ENCODE data around the gene EYA2.

The EYA2 gene

GRCh38 chr20:47016068-47016664, 121.5 kb downstream of the EYA2 start:
- DNase-seq = no peak

- no peak for DNase-seq
These were observed 123.7 kb downstream of the EYA2 start for GRCh38 chr20:47018381-47018780.

- no peak for DNase-seq
These were observed 124.6 kb downstream of the EYA2 start for GRCh38 chr20:47019121-47019824.

DNA sequence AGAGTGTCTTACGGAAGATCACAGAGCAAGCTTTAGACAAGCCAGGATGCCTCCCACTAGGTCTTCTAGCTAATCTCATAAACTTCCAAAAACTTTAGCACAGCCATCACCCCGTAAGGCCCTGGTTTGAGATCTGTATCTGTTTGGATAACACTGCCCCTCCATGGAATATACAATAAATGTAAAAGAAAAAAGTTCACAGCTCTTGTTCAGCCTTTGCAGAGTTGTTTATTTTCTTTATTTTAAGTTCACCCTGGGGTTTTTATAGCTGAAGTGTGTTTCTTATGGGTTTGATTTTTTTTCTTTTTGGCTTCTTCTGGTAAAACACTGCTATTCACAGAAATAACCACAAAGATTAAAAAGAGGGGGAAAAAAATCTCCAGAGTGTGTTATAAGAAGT, 125.6 kb downstream of the EYA2 start:
- no peak for DNase-seq

DNA sequence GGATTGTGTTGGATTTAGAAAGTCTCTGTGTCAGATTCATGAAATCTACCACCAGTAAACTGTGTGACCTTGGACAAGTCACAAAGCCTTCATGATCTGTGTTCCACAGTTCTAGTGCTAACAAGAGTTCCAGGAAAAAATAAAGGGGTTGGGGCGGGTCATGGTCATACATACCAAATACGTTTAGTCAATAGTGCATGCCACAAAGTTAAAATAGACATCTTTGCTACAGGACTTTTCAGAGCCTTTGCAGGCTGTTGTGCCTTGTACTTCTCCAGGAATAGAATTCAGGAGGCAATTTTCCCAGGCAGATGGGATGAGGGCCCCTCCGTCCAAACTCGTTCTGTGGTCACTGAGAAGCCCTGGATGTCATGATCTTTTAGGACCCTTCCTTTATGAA, 127.2 kb downstream of the EYA2 start:
- no peak for DNase-seq

- no peak for DNase-seq
These were observed 129.9 kb downstream of the EYA2 start for GRCh38 chr20:47024461-47024937.

- no peak for DNase-seq
These were observed 132.4 kb downstream of the EYA2 start for GRCh38 chr20:47027042-47027441.

DNA sequence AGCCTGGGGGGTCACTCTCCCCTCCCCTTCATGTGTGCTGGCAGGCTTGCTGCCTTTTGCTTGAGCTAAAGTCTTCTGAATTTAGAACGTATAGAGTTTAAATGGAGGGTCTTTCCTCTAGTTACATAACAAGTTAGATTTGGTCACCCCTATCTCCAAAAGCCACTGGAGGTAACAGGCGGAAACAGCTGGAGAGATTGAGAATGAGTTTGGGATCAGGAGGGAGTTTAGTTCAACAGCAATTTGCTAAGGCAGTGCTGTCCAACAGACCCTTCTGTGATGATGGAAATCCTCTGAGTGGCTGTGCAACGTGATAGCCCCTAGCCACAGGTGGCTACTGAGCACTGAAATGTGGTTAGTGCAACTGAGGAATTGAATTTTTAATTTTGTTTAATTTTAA, 132.8 kb downstream of the EYA2 start:
- DNase-seq = no peak

DNA sequence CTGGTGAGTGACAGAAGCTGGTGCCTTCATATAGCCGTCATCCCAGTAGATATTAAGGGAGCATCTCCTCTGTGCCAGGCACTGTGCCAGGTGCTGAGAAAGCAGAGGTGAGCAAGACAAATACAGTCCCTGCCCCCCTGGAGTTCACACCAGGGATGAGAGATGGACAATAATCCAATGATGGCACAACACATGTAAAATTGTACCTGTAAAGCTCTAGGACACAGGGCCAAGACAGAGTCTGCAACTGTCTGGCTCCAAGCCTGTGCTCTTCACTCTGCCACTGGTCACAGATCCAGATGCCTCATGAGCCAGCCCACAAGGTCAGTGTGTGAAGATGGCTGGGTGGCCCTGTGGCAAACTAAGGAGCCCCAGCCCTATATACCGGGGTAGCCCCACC, 133.8 kb downstream of the EYA2 start:
- no peak for DNase-seq

GRCh38 chr20:47029845-47030244, 135.2 kb downstream of the EYA2 start:
- no peak for DNase-seq

GRCh38 chr20:47030271-47030810, 135.7 kb downstream of the EYA2 start:
- no peak for DNase-seq

- no peak for DNase-seq
These were observed 136.4 kb downstream of the EYA2 start for GRCh38 chr20:47031004-47031403.

- no peak for DNase-seq
These were observed 137.2 kb downstream of the EYA2 start for GRCh38 chr20:47031821-47032220.

GRCh38 chr20:47032933-47033578, 138.4 kb downstream of the EYA2 start:
- DNase-seq = no peak

DNA sequence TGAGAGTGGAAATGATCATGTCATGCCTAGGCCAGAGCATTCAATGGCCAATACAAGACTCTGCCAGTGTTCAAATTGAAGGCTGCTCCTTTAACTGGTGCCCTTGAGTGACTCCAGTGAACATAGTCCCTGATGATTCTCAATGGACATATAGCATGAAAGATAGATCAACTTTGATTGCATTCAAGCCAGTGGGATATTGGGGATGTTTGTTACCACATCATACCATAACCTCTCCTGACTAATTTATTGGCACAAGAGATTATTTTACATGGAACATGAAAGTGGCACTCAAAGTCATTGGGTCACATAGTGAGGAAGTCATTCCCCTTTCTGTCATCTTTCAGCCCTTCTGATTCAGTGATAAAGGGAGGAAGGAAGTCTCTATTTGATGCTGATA, 139.0 kb downstream of the EYA2 start:
- no peak for DNase-seq

- no peak for DNase-seq
These were observed 140.5 kb downstream of the EYA2 start for GRCh38 chr20:47035026-47035590.

- no peak for DNase-seq
These were observed 141.6 kb downstream of the EYA2 start for GRCh38 chr20:47036091-47036870.

GRCh38 chr20:47038566-47039560, 144.2 kb downstream of the EYA2 start:
- no peak for DNase-seq

GRCh38 chr20:47040506-47041125, 146.0 kb downstream of the EYA2 start:
- no peak for DNase-seq

DNA sequence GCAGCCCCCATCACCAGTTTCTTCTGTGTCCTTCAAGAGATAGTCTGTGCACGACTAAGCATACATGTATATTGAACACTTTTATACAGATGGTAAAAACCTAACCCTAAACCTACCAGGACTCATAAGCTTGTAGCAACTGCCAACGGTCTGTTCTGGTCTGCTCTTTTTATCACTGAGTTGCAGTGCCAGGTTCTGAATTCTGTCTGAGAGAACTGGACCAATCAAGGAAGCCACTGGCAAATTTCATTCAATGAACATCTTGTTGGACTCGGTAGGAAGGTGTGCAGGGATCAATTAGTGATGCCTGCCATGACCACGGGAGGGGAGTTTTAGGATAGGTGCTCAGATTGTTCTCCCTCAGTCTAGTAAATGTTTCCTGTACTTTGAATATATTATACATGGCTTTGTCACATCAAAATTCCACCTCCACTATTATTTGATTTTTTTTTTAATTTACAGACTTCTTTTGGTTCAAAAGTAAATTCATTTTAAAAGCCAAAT, 146.8 kb downstream of the EYA2 start:
- DNase-seq = no peak

GRCh38 chr20:47042464-47042863, 147.8 kb downstream of the EYA2 start:
- DNase-seq = no peak

Measured in SW 1271 (cell line).